Right atrium auricular region (tissue), 2 donors: ENCODE results near the gene OMP. TPM values are rescaled to one million over a fixed set of nuclear protein-coding genes. Genes with fewer than 3 reads are reported as not detected.

Experiments used
- DNase-seq: peaks from one replicate; pipeline ENCODE4 v3.0.0-alpha.2; 2019; ENCODE audit warnings: low spot score
- H3K27ac ChIP-seq, 2 donors: fragments of 200-600 bp; sonication (generic); 1 replicate in 1 of 2; 2 replicates in 1 of 2; pipeline ENCODE4 v1.5.1; 2016 to 2019
- H3K27me3 ChIP-seq, 2 donors: fragments of 200-600 bp; sonication (generic); one replicate each; pipeline versions ENCODE4 v1.5.1 to v1.6.0; 2017 to 2019
- H3K36me3 ChIP-seq: fragments of 200-600 bp; sonication (generic); one replicate; pipeline ENCODE4 v1.5.1; 2016
- H3K4me1 ChIP-seq, 2 donors: fragments of 200-600 bp; sonication (generic); one replicate each; pipeline versions ENCODE4 v1.5.1 to v1.6.0; 2017 to 2019
- H3K4me3 ChIP-seq, 2 donors: fragments of 200-600 bp; sonication (generic); 1 replicate in 1 of 2; 2 replicates in 1 of 2; pipeline ENCODE4 v1.5.1; 2017 to 2019; ENCODE audit warnings: mild to moderate bottlenecking in 1 of 2, moderate library complexity in 1 of 2
- H3K9me3 ChIP-seq, 2 donors: fragments of 200-600 bp; sonication (generic); one replicate each; pipeline ENCODE4 v1.5.1; 2019
- CTCF ChIP-seq, 2 donors: fragments of 200-600 bp; sonication (generic); IDR thresholded peaks; one replicate each; pipeline ENCODE4 v1.5.1; 2019; ENCODE audit warnings: antibody characterized with exemption in 2 of 2
- total RNA-seq, 2 donors: library from RNA; depleted of rRNA; stranded (reverse); fragments of >200 nt; gene quantifications; one replicate each; pipeline ENCODE4 v1.1.0, GENCODE V29; 2016

OMP gene
- total RNA-seq, 2 donors from 2014 or later, result not detected

DNA sequence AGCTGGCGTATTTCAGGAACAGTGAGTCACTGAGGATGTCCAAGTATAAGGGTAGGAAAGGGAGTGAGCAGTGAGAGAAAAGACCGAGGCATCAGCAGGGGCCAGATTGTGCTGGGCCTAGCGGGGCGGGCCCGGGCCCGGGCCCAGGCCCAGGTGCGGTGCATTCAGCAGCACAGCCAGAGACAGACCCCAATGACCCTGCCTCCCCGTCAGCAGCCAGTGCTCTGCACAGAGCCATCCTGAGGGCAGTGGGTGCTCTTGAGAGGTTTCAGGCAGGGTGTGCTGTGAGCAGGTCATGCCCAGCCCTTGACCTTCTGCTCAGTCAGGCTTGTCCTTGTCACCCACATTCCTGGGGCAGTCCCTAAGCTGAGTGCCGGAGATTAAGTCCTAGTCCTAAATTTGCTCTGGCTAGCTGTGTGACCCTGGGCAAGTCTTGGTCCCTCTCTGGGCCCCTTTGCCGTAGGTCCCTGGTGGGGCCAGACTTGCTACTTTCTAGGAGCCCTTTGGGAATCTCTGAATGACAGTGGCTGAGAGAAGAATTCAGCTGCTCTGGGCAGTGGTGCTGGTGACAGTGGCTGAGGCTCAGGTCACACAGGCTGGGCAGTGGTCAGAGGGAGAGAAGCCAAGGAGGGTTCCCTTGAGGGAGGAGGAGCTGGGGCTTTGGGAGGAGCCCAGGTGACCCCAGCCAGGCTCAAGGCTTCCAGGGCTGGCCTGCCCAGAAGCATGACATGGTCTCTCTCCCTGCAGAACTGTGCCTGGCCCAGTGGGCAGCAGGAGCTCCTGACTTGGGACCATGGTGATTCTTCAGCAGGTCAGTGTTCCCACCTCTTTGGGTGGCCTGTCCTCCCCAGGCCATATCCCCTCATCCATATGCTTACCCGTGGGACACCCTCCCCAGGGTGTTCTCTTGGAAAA, 27.5 kb downstream of the OMP start:
- Histone ChIP-seq H3K9me3 (no peaks in the 10 kb centered on the region), H3K27me3 (no peaks in the 10 kb centered on the region), H3K36me3 (no peaks in the 10 kb centered on the region), H3K4me1 (peaks cover 0 to 38% of the 10 kb centered on the region in 2 donors), H3K4me3 (no peak overlapping the region), H3K27ac (no peak overlapping the region)
- no peak for TF ChIP-seq CTCF (IDR thresholded peaks at IDR 0.05)
- DNase-seq, result no peak

- Histone ChIP-seq H3K4me3 (no peak overlapping the region), H3K27ac (no peak overlapping the region), H3K27me3 (no peaks in the 10 kb centered on the region), H3K9me3 (no peaks in the 10 kb centered on the region), H3K36me3 (no peaks in the 10 kb centered on the region), H3K4me1 (peaks cover 0 to 38% of the 10 kb centered on the region in 2 donors)
- no peak for TF ChIP-seq CTCF (IDR thresholded peaks at IDR 0.05)
- no peak for DNase-seq
Measured at GRCh38 chr11:77130763-77131513, 28.3 kb downstream of the OMP start.

- H3K4me1 ChIP-seq, result peaks cover 0 to 38% of the 10 kb centered on the region in 2 donors
- no peak overlapping the region for H3K27ac ChIP-seq
- no peaks in the 10 kb centered on the region for H3K9me3 ChIP-seq
- no peak overlapping the region for H3K4me3 ChIP-seq
- H3K27me3 ChIP-seq, result no peaks in the 10 kb centered on the region
- no peak for TF ChIP-seq CTCF (IDR thresholded peaks at IDR 0.05)
- DNase-seq, result no peak
- no peaks in the 10 kb centered on the region for H3K36me3 ChIP-seq
Measured at GRCh38 chr11:77131560-77131959, 28.9 kb downstream of the OMP start.

- Histone ChIP-seq H3K4me3 (no peak overlapping the region), H3K36me3 (no peaks in the 10 kb centered on the region), H3K4me1 (peaks cover 0 to 23% of the 10 kb centered on the region in 2 donors), H3K9me3 (no peaks in the 10 kb centered on the region), H3K27ac (no peak overlapping the region), H3K27me3 (no peaks in the 10 kb centered on the region)
- no peak for TF ChIP-seq CTCF (IDR thresholded peaks at IDR 0.05)
- DNase-seq, result no peak
Measured at GRCh38 chr11:77135069-77135468, 32.4 kb downstream of the OMP start.

- Histone ChIP-seq H3K27me3 (no peaks in the 10 kb centered on the region), H3K36me3 (no peaks in the 10 kb centered on the region), H3K4me3 (no peak overlapping the region), H3K9me3 (no peaks in the 10 kb centered on the region), H3K4me1 (peaks cover 0 to 23% of the 10 kb centered on the region in 2 donors), H3K27ac (no peak overlapping the region)
- no peak for TF ChIP-seq CTCF (IDR thresholded peaks at IDR 0.05)
- DNase-seq, result no peak
Measured at GRCh38 chr11:77136074-77136473, 33.4 kb downstream of the OMP start.
